GM21447 (cell line): Measurements from ENCODE around the gene COX8A.

Experiments
- ATAC-seq: cut with Tn5 transposase; IDR thresholded peaks from one replicate; pipeline ENCODE4 v1.9.1; 2021; ENCODE audit not compliant: unreplicated experiment

Gene COX8A

GRCh38 chr11:64001484-64002420 is 27.3 kb downstream of the COX8A start:
- ATAC-seq = no peak

GRCh38 chr11:64003807-64004589 is 29.6 kb downstream of the COX8A start:
- no peak for ATAC-seq

GRCh38 chr11:64004590-64004984 is 30.2 kb downstream of the COX8A start:
- ATAC-seq = no peak

GRCh38 chr11:64005691-64006090 is 31.3 kb downstream of the COX8A start:
- no peak for ATAC-seq

GRCh38 chr11:64006398-64006797 is 32.0 kb downstream of the COX8A start:
- no peak for ATAC-seq

GRCh38 chr11:64007160-64007628 is 32.8 kb downstream of the COX8A start:
- ATAC-seq = no peak

GRCh38 chr11:64007629-64008282 is 33.3 kb downstream of the COX8A start:
- ATAC-seq = no peak

GRCh38 chr11:64008283-64008913 is 34.0 kb downstream of the COX8A start:
- ATAC-seq = no peak

GRCh38 chr11:64008914-64009633 is 34.7 kb downstream of the COX8A start:
- ATAC-seq = no peak

GRCh38 chr11:64009710-64010109 is 35.3 kb downstream of the COX8A start:
- ATAC-seq = no peak

- ATAC-seq = no peak
These were observed 36.4 kb downstream of the COX8A start for GRCh38 chr11:64010783-64011182.

- ATAC-seq = no peak
These were observed 37.0 kb downstream of the COX8A start for GRCh38 chr11:64011371-64011770.

- no peak for ATAC-seq
These were observed 38.9 kb downstream of the COX8A start for GRCh38 chr11:64013141-64013896.

GRCh38 chr11:64014356-64014755 is 39.9 kb downstream of the COX8A start:
- no peak for ATAC-seq

GRCh38 chr11:64015510-64015909 is 41.1 kb downstream of the COX8A start:
- ATAC-seq = no peak

- ATAC-seq = no peak
These were observed 41.8 kb downstream of the COX8A start for GRCh38 chr11:64015935-64016845.

GRCh38 chr11:64017945-64018224 is 43.5 kb downstream of the COX8A start:
- no peak for ATAC-seq

GRCh38 chr11:64018310-64018709 is 43.9 kb downstream of the COX8A start:
- ATAC-seq = no peak
